Neutrophil (primary cell): ENCODE data around the gene SEMA4G.

Experiments
- H3K27ac ChIP-seq: fragments of 200-600 bp; sonication (generic); 2 replicates; pipeline ENCODE4 v1.5.1; 2016; ENCODE audit warnings: mild to moderate bottlenecking, moderate library complexity
- H3K27me3 ChIP-seq: fragments of 200-600 bp; sonication (generic); 2 replicates; pipeline ENCODE4 v1.6.0; 2016; ENCODE audit warnings: mild to moderate bottlenecking
- H3K36me3 ChIP-seq: fragments of 200-600 bp; sonication (generic); 2 replicates; pipeline ENCODE4 v1.5.1; 2017
- H3K4me1 ChIP-seq, 2 experiments: fragments of 200-600 bp in 1 of 2; sonication (generic) in 1 of 2; 1 replicate in 1 of 2; 2 replicates in 1 of 2; pipeline versions ENCODE4 v1.5.1 to v1.6.1; 2013 to 2016; ENCODE audit warnings: low read depth in 1 of 2, low read length in 1 of 2, mild to moderate bottlenecking in 1 of 2, moderate library complexity in 1 of 2; ENCODE audit not compliant: control insufficient read depth in 1 of 2, insufficient read depth in 1 of 2
- H3K4me3 ChIP-seq, 2 experiments: fragments of 200-600 bp in 1 of 2; sonication (generic) in 1 of 2; 1 replicate in 1 of 2; 2 replicates in 1 of 2; pipeline ENCODE4 v1.5.1; 2013 to 2016; ENCODE audit warnings: low read depth in 1 of 2, low read length in 1 of 2, mild to moderate bottlenecking in 1 of 2, moderate library complexity in 1 of 2
- H3K9me3 ChIP-seq: fragments of 200-600 bp; sonication (generic); 2 replicates; pipeline ENCODE4 v1.5.1; 2016
- CTCF ChIP-seq: fragments of 200-600 bp; sonication (generic); IDR thresholded peaks from 2 replicates; pipeline ENCODE4 v1.5.1; 2016; ENCODE audit warnings: antibody characterized with exemption

SEMA4G gene

GRCh38 chr10:100977436-100977835 lies 8.1 kb downstream of the SEMA4G start:
- Histone ChIP-seq H3K27me3 (no peaks in the 10 kb centered on the region), H3K9me3 (no peaks in the 10 kb centered on the region), H3K4me1 (no peaks in the 10 kb centered on the region), H3K4me3 (no peak overlapping the region), H3K36me3 (peaks cover 32% of the 10 kb centered on the region), H3K27ac (no peak overlapping the region)
- TF ChIP-seq CTCF = no peak

DNA sequence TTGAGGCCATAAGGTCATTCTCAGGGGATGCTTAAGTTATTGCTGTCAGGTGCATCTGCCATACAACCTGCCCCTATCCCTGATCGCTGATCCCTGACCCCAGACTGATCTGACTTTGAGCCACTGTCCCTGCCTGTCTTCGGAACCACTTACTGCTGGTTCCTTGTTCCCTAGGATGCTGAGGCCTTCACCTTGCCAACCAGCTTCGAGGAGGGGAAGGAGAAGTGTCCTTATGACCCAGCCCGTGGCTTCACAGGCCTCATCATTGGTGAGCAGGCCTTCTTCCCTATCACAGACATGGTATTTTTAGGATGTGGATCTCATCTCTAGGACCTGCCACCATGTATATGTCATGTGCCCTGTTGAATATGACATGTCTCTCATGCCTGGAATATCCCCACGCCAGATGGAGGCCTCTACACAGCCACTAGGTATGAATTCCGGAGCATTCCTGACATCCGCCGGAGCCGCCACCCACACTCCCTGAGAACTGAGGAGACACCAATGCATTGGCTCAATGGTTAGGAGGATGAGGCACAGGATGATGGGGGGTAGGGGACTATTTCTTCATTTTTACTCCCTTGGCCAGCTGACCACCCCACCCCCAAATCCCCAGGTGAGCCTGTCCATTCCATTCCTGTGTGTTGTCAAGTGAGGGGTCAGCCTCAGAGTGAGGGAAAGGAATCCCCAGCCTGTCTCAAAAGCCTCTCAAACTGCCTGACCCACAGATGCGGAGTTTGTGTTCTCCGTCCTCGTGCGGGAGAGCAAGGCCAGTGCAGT lies 9.0 kb downstream of the SEMA4G start:
- no peaks in the 10 kb centered on the region for H3K9me3 ChIP-seq
- no peaks in the 10 kb centered on the region for H3K27me3 ChIP-seq
- H3K4me1 ChIP-seq = no peaks in the 10 kb centered on the region
- no peak for TF ChIP-seq CTCF
- H3K27ac ChIP-seq = no peak overlapping the region
- H3K4me3 ChIP-seq = no peak overlapping the region
- peaks cover 32% of the 10 kb centered on the region for H3K36me3 ChIP-seq

- H3K36me3 ChIP-seq = peaks cover 32% of the 10 kb centered on the region
- no peak overlapping the region for H3K4me3 ChIP-seq
- no peaks in the 10 kb centered on the region for H3K4me1 ChIP-seq
- TF ChIP-seq CTCF = no peak
- H3K9me3 ChIP-seq = no peaks in the 10 kb centered on the region
- H3K27ac ChIP-seq = no peak overlapping the region
- H3K27me3 ChIP-seq = no peaks in the 10 kb centered on the region
Measured at GRCh38 chr10:100978901-100979195, 9.5 kb downstream of the SEMA4G start.

DNA sequence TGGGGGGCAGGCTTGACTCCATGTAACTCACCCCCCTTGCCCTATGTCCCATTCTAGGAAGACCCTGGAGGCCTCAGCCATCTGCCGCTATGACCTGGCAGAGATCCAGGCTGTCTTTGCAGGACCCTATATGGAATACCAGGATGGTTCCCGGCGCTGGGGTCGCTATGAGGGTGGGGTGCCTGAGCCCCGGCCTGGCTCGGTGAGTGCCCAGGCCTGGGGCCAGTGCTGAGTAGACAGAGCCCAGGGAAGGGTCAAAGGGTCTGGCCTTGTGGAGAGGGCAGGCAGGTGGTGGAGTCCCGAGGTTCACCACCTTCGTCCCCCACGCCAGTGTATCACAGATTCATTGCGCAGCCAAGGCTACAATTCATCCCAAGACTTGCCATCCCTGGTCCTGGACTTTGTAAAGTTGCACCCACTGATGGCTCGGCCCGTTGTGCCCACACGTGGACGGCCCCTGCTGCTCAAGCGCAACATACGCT lies 10.5 kb downstream of the SEMA4G start:
- Histone ChIP-seq H3K36me3 (peaks cover 32% of the 10 kb centered on the region), H3K4me3 (no peak overlapping the region), H3K4me1 (no peaks in the 10 kb centered on the region), H3K27me3 (no peaks in the 10 kb centered on the region), H3K9me3 (no peaks in the 10 kb centered on the region), H3K27ac (no peak overlapping the region)
- TF ChIP-seq CTCF = no peak

GRCh38 chr10:100980311-100980710 lies 11.0 kb downstream of the SEMA4G start:
- Histone ChIP-seq H3K4me3 (no peak overlapping the region), H3K27me3 (no peaks in the 10 kb centered on the region), H3K27ac (no peak overlapping the region), H3K36me3 (peaks cover 32% of the 10 kb centered on the region), H3K9me3 (no peaks in the 10 kb centered on the region), H3K4me1 (no peaks in the 10 kb centered on the region)
- TF ChIP-seq CTCF = no peak
